HG02970 (cell line): ENCODE results near the gene TNNC1.

Experiments used
- ATAC-seq: cut with Tn5 transposase; IDR thresholded peaks from one replicate; pipeline ENCODE4 v1.9.1; 2021; ENCODE audit warnings: mild to moderate bottlenecking, moderate library complexity, moderate number of reproducible peaks; ENCODE audit not compliant: unreplicated experiment, low FRiP score

TNNC1 gene

GRCh38 chr3:52432691-52433141, 21.1 kb downstream of the TNNC1 start:
- no peak for ATAC-seq

GRCh38 chr3:52432225-52432624, 21.6 kb downstream of the TNNC1 start:
- ATAC-seq = no peak

GRCh38 chr3:52431459-52432223, 22.2 kb downstream of the TNNC1 start:
- no peak for ATAC-seq

GRCh38 chr3:52430416-52430810, 23.4 kb downstream of the TNNC1 start:
- ATAC-seq = no peak

GRCh38 chr3:52429779-52430415, 23.9 kb downstream of the TNNC1 start:
- ATAC-seq = no peak

GRCh38 chr3:52429031-52429430, 24.8 kb downstream of the TNNC1 start:
- no peak for ATAC-seq

- ATAC-seq = no peak
These were observed 25.5 kb downstream of the TNNC1 start for GRCh38 chr3:52428151-52429005.

GRCh38 chr3:52423173-52423572, 30.7 kb downstream of the TNNC1 start:
- no peak for ATAC-seq

GRCh38 chr3:52422669-52423068, 31.2 kb downstream of the TNNC1 start:
- ATAC-seq = no peak

- ATAC-seq = no peak
These were observed 33.5 kb downstream of the TNNC1 start for GRCh38 chr3:52420388-52420787.

GRCh38 chr3:52415800-52416199, 38.0 kb downstream of the TNNC1 start:
- ATAC-seq = no peak

- ATAC-seq = no peak
These were observed 45.4 kb downstream of the TNNC1 start for GRCh38 chr3:52408466-52408865.

- no peak for ATAC-seq
These were observed 46.1 kb downstream of the TNNC1 start for GRCh38 chr3:52407779-52408178.

- ATAC-seq = no peak
These were observed 46.9 kb downstream of the TNNC1 start for GRCh38 chr3:52406791-52407510.

- no peak for ATAC-seq
These were observed 47.6 kb downstream of the TNNC1 start for GRCh38 chr3:52406231-52406661.

- no peak for ATAC-seq
These were observed 48.2 kb downstream of the TNNC1 start for GRCh38 chr3:52405601-52406110.

- no peak for ATAC-seq
These were observed 48.8 kb downstream of the TNNC1 start for GRCh38 chr3:52405066-52405465.

GRCh38 chr3:52404391-52404790, 49.5 kb downstream of the TNNC1 start:
- ATAC-seq = no peak

GRCh38 chr3:52403955-52404354, 49.9 kb downstream of the TNNC1 start:
- no peak for ATAC-seq

- ATAC-seq = no peak
These were observed 50.5 kb downstream of the TNNC1 start for GRCh38 chr3:52403271-52403841.
